HL-60 (cell line): Measurements from ENCODE around the gene GNPTG.

ENCODE experiments used
- DNase-seq, 2 experiments: peaks; one replicate each; pipeline ENCODE4 v3.0.0-alpha.2; 2010 to 2020; ENCODE audit warnings: low read depth in 1 of 2, low spot score in 1 of 2
- H3K27ac ChIP-seq: fragments of 250-450 bp; sonication (Bioruptor Pico); replicated peaks from 2 replicates; pipeline ENCODE4 v1.5.1; 2020; ENCODE audit warnings: mild to moderate bottlenecking, moderate library complexity
- H3K27me3 ChIP-seq: fragments of 250-450 bp; sonication (Bioruptor Pico); 2 replicates; pipeline ENCODE4 v1.5.1; 2021; ENCODE audit warnings: mild to moderate bottlenecking, moderate library complexity; ENCODE audit not compliant: insufficient read depth, poor library complexity, severe bottlenecking
- H3K4me3 ChIP-seq: replicated peaks from 2 replicates; pipeline ENCODE4 v1.5.1; 2011; ENCODE audit warnings: mild to moderate bottlenecking, control low read depth, low read length; ENCODE audit not compliant: insufficient read depth
- GABPA ChIP-seq: IDR thresholded peaks from 2 replicates; pipeline ENCODE4 v1.6.1; 2012; ENCODE audit warnings: low read depth
- POLR2AphosphoS5 ChIP-seq: IDR thresholded peaks from 2 replicates; pipeline ENCODE4 v1.6.1; 2012; ENCODE audit warnings: low read depth
- SPI1 ChIP-seq: IDR thresholded peaks from 2 replicates; pipeline ENCODE4 v1.6.1; 2012; ENCODE audit warnings: low read depth, mild to moderate bottlenecking, borderline replicate concordance
- TF ChIP-seq, protein P1 (sequence below): IDR thresholded peaks from 2 replicates; pipeline ENCODE4 v1.6.1; 2012; ENCODE audit warnings: low read depth; ENCODE audit not compliant: insufficient replicate concordance
- TF ChIP-seq, protein P2 (sequence below): IDR thresholded peaks from one replicate; pipeline ENCODE4 v1.5.1; 2011; ENCODE audit warnings: low read length, control low read depth, inconsistent platforms; ENCODE audit not compliant: insufficient read depth

Gene GNPTG

DNA sequence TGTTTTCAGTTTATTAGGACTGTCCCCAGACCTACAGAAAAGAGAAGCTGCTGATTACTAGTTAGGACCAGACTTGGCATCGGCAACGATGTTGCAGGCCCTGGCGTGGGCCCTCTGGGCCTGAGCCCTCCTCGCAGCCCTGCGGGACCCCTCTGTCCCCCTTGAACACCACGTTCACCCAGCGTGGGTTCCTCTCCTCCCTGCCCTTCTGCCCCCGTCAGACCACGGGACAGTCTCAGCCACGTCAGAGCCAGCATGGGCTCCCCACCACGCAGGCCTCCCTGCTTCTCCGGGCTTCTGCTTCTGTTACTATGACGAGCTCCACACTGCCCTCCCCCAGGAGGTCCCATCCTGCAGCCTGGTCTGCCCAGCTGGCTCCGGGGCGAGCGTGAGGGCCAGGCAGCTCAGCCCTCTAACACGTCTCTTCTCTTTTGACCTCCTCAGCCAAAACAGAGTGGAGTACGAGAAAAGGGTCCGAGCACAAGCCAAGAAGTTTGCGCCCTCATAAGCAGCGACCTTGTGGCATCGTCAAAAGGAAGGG lies 27.4 kb upstream of the GNPTG start:
- DNase-seq = no peak
- H3K4me3 ChIP-seq = no peak overlapping the region

DNA sequence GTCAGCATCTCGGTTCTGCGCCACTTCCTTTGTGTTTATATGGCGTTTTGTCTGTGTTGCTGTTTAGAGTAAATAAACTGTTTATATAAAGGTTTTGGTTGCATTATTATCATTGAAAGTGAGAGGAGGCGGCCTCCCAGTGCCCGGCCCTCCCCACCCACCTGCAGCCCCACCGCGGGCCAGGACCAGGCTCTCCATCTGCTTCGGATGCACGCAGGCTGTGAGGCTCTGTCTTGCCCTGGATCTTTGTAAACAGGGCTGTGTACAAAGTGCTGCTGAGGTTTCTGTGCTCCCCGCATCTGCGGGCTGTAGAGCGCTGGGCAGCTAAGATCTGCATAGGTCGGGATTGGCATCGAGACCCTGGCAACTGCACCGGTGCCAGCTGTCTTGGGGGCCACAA lies 26.5 kb upstream of the GNPTG start:
- Histone ChIP-seq H3K27ac (no peak overlapping the region), H3K27me3 (no peaks in the 10 kb centered on the region), H3K4me3 (no peak overlapping the region)
- DNase-seq = no peak
- no peak for TF ChIP-seq GABPA
- TF ChIP-seq, protein P1, sequence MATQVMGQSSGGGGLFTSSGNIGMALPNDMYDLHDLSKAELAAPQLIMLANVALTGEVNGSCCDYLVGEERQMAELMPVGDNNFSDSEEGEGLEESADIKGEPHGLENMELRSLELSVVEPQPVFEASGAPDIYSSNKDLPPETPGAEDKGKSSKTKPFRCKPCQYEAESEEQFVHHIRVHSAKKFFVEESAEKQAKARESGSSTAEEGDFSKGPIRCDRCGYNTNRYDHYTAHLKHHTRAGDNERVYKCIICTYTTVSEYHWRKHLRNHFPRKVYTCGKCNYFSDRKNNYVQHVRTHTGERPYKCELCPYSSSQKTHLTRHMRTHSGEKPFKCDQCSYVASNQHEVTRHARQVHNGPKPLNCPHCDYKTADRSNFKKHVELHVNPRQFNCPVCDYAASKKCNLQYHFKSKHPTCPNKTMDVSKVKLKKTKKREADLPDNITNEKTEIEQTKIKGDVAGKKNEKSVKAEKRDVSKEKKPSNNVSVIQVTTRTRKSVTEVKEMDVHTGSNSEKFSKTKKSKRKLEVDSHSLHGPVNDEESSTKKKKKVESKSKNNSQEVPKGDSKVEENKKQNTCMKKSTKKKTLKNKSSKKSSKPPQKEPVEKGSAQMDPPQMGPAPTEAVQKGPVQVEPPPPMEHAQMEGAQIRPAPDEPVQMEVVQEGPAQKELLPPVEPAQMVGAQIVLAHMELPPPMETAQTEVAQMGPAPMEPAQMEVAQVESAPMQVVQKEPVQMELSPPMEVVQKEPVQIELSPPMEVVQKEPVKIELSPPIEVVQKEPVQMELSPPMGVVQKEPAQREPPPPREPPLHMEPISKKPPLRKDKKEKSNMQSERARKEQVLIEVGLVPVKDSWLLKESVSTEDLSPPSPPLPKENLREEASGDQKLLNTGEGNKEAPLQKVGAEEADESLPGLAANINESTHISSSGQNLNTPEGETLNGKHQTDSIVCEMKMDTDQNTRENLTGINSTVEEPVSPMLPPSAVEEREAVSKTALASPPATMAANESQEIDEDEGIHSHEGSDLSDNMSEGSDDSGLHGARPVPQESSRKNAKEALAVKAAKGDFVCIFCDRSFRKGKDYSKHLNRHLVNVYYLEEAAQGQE = no peak
- no peak for TF ChIP-seq POLR2AphosphoS5
- no peak for TF ChIP-seq SPI1
- TF ChIP-seq, protein P2, sequence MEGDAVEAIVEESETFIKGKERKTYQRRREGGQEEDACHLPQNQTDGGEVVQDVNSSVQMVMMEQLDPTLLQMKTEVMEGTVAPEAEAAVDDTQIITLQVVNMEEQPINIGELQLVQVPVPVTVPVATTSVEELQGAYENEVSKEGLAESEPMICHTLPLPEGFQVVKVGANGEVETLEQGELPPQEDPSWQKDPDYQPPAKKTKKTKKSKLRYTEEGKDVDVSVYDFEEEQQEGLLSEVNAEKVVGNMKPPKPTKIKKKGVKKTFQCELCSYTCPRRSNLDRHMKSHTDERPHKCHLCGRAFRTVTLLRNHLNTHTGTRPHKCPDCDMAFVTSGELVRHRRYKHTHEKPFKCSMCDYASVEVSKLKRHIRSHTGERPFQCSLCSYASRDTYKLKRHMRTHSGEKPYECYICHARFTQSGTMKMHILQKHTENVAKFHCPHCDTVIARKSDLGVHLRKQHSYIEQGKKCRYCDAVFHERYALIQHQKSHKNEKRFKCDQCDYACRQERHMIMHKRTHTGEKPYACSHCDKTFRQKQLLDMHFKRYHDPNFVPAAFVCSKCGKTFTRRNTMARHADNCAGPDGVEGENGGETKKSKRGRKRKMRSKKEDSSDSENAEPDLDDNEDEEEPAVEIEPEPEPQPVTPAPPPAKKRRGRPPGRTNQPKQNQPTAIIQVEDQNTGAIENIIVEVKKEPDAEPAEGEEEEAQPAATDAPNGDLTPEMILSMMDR = no peak

More for the DNA sequence above, 27.4 kb upstream of the GNPTG start:
- TF ChIP-seq SPI1 = no peak
- TF ChIP-seq GABPA = no peak
- TF ChIP-seq, protein P1 = no peak
- TF ChIP-seq, protein P2 = no peak
- TF ChIP-seq POLR2AphosphoS5 = no peak; the same call in 1 of the 2 replicates
- Histone ChIP-seq H3K27me3 (no peaks in the 10 kb centered on the region), H3K27ac (no peak overlapping the region)

DNA sequence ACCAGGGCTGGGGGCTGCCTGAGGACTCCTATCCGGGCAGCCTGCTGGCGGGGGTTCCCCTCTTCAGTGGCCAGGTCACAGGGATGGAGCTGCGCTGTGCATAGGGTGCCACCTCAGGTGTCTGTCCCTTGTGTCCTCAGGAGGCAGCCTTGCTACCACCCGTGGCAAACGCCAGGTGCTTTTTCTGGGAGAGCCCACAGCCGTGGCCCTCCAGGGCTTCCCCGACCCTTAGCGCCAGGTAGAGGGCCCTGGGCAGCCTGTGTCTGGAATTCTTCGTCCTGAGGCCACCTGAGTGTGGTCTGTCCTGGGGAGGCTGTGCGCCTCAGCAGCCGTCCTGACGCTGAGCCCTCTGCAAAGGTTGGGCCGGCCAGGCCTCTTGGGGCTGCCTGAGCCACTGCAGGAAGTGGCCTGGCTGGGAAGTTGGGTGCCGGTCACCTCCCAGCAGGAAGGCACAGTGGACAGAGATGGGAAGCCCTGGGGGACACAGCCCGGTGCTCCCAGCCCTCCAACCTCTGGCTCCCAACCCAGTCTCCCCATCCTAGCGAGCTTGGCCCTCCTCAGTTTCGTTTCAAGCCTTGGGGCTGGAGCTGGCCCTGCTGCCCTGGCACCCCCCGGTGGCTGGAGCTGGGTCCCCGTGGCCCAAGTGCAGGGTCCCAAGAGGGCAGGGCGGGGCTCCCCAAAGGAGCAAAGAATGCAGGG lies 25.9 kb upstream of the GNPTG start:
- Histone ChIP-seq H3K4me3 (no peak overlapping the region), H3K27me3 (no peaks in the 10 kb centered on the region), H3K27ac (no peak overlapping the region)
- DNase-seq = no peak
- peak; percentile 60 for TF ChIP-seq POLR2AphosphoS5
- TF ChIP-seq, protein P1 = no peak
